Fibroblast of upper back skin (primary cell): ENCODE results near the gene SKP1.
A peak's percentile ranks its signal among the peaks of the same experiment; 100 is the strongest.

Experiments
- DNase-seq: peaks from one replicate; pipeline ENCODE4 v3.0.0-alpha.2; 2013

SKP1 gene

DNA sequence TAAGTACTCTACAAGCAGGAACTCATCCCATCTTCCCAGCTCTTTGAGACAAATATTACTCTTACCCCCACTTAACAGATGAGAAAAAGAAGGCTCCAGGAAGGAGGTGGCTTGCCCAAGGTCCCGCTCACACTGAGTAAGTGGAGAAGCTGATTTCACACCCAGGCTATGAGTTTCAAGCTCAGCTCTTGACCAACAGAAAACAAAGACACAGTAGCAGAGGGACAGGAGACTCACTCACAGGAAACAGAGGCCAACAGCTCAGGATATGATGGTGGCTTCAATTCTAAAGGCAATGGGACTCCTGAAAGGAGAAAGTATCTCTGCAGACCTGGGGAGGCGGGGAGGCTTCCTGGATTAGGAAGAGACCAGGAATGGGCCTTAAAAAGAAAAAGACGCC, 69.0 kb downstream of the SKP1 start:
- no peak for DNase-seq

DNA sequence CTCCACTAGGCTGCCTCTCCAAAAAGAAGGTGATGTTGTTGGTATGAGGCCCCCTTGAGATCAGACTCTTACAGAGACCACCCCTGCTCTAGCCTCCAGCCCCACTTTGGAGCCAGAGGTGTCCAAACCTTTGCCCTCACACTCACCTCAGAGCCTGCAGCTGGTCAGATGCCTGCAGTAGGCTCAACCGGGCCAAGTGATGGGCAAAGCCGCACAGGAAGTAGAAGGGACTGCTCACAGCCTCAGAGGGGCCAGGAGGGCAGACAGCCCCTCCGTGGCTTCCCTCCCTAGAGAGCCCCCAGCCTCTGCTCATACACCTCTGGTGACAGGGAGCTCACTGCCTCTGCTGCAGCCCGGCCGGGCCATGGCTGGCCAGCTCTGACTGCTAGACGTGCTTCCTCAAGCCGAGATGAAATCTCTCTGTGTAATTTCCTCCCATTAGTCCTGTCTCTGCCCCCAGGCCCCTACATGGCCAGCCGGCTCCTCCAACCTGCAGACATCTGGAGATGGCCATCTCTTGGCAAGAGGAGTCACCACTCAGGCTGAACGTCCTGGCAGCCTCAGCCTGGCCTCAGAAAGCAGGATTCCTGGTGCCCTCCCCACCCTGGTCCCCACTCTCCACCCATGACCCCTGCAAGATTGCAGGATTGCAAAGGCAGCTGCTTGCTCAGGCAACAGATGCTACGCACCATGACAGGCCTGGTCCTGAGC, 69.6 kb downstream of the SKP1 start:
- no peak for DNase-seq

DNA sequence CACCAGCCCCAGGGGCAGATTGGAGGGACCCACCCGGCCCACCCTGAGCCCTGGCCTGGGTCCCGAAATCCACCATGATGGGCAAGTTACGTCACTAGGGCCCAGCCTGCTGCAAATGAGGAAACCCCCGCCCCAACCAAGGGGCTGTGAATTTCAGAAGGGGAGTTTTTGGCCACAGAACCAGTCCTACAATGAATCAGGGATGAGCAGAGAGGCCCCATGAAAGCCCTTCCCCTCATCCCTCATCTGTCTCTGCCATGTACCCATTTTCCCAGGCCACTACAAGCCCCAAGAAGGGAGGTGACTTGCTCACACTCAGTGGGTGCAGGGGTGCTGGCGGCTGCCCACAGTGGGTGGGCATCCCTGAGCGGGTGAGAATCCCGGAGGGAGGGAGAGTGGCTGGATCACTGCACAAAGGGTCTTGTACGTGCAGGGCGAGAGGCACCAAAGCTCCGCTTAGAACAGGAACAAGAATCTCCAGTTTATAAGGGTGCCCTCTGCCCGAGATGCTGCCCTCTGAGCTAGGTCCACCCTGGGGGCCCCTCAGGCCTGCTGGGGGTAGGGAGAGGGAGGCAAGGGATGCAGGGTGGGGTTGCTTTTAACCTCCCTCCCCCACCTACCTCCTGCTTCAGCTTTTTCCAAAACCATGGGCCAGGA, 72.6 kb downstream of the SKP1 start:
- DNase-seq = no peak

DNA sequence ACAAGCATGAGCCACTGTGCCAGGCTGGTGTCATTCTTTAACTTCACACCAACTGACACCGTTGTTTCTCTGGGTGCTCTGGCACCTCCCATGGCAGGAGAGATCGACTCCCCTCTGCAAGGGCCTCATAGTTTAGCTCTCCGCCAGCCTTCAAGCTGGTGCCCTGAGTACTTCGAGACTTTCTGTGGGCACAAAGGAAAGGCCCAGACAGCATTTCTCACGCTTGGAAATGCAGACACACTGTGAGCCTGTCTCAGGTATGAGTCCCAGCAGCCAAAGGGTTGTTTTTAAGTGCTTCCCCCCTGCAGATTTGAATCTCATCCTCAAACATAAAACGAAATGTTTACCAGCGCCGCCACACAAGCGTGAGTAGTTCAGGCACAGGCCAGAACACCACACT, 73.4 kb downstream of the SKP1 start:
- no peak for DNase-seq

DNA sequence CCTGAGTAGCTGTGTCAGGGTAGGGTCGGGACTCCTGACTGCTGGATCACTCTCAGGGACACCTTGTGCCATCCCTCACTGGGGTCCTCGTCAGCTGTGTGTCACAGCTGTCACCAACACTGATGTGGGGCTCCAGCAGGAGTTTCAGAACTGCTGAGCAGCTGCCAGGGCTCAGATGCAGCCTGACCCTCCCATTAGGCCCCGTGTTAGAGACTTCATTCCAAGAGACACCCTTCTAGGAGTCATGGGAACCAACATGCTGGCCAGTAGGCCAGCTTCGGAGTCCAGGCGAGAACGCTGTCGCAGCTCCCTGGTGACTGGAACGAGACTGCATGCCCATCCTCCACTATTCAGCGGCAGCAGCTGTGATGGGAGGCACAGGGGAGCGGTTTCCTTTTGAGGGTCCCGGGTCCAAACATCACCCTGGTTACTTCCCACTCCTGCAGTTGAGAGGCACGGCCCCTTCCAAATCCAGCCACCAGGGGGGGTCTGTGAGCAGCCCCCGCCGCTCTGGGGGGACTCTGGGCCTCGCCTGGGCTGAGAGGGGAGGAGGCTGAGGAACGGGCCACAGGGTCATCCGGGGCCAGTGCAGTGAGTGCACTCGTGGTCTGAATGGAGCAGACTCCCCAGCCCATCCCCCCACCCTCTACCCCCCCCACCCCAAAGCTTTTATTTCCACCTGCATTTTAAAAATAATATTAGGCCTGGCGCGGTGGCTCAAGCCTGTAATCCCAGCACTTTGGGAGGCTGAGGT, 74.9 kb downstream of the SKP1 start:
- peak; percentile 28 for DNase-seq

DNA sequence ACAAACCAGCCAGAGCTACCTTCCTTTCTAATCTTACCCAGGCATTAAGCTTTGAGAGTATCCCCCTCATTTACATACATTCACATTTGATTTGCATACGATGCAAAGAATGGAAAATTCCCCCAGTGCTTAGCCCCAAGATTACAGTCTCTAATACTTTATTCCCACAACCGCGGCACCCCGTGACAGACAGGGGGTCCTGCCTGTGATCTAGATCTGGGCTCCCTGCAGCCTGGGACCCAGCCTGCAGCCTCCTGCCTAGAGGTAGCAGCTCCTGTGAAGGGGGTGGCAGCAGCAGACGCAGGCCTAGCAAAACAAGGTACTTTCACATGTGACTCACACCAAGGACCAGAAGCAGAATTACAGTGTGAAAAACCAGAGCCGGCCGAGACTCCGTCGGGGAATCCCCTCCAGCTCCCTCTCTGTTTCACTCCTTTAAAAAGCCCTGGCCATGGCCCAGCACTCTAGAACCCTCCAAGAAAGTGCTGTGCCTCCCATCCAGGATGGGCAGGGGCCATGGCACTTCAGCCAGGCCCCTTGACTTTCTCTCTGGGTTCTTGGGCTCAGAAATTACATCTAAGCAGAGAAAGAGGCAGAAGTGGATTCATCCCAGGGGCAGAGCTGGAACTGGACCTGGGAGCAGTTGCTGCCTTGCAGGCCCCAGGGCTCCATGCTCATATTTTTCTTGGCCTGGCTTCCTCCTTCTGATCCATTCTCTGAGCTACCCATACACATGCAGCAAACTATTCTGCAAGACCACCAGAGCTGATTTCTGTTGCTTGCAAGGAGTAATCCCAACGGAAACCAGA, 76.3 kb downstream of the SKP1 start:
- DNase-seq = peak; percentile 53

DNA sequence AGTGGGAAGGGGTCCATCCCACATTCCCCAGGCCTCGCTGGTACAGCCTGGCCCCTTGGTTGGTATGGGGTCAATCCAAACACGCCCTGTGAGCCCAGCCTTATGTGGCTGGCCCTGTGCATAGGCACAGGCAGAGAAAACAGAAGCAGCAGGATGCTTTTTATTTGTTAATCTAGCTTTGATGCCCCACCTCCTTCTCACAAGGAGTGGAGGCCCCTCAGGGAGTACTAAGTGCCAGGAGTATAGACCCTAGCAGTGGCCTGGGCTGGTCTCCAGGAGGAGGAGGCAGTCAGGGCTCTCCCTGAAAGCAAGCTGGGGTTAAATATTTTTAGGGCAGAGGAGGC, 76.8 kb downstream of the SKP1 start:
- DNase-seq = no peak

DNA sequence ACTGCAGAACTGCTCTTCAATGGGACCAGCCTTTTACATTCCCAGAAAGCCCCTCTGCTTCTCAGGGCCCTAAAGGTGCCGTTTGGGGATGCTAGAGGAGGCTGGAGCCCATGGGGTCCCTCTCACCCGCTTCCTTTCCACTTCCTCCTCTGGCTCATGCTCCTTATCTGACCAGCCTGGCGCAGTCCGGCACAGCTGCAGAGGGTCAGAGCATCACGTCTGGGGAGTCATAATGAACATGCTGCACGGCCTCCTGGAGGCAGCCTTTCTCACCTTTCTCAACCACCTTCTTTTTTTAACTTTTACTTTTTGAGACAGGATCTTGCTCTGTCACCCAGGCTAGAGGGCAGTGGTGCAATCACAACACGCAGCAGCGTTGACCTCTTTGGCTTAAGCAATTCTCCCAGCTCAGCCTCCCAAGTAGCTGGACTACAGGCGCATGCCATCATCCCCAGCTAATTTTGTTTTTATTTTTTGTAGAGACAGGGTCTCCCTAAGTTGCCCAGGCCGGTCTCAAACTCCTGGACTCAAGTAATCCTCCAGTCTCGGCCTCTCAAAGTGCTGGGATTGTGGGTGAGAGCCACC, 77.4 kb downstream of the SKP1 start:
- no peak for DNase-seq
